Nephron progenitor cell (in vitro differentiated cells): ENCODE data around the gene PDZD2.

Source experiments
- DNase-seq: peaks from one replicate; pipeline ENCODE4 v3.0.0; 2021
- H3K27ac Mint-ChIP-seq: 2 replicates; pipeline ENCODE4 v1.8.0; 2021; ENCODE audit warnings: mild to moderate bottlenecking, moderate library complexity, mixed read lengths
- H3K27me3 Mint-ChIP-seq: 2 replicates; pipeline ENCODE4 v1.8.0; 2021; ENCODE audit warnings: mild to moderate bottlenecking, low read depth, mixed read lengths; ENCODE audit not compliant: poor library complexity
- H3K36me3 Mint-ChIP-seq: 2 replicates; pipeline ENCODE4 v1.8.0; 2021; ENCODE audit warnings: low read depth, mixed read lengths
- H3K4me1 Mint-ChIP-seq: 2 replicates; pipeline ENCODE4 v1.8.0; 2021; ENCODE audit warnings: mixed read lengths
- H3K4me3 Mint-ChIP-seq: 2 replicates; pipeline ENCODE4 v1.8.0; 2021; ENCODE audit warnings: mild to moderate bottlenecking, moderate library complexity, mixed read lengths
- H3K9me3 Mint-ChIP-seq: 2 replicates; pipeline ENCODE4 v1.8.0; 2021; ENCODE audit warnings: mild to moderate bottlenecking, moderate library complexity, mixed read lengths
- TF ChIP-seq, protein P1 (sequence below): fragments of 200-600 bp; sonication (generic); IDR thresholded peaks from 2 replicates; pipeline ENCODE4 v1.5.0; 2021; ENCODE audit warnings: antibody characterized with exemption

Gene PDZD2

DNA sequence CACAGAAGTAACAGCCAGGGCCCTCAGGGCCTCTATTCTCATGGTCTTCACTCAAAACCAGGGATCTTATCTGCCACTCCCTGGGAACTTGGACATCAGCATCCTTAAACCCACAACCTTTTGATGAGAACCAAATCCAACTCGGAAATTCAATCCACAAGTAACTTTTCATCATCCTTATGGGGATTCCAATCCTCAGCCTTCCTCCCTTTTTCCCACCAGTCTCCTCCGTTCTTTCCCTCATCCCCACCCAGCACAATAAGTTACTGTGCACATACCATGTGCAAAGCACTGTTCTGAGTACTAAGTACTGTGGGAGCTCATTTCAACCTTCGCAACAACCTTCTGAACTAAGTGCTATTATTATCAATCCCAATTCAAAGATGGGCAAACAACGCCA is 518.1 kb downstream of the PDZD2 start:
- H3K4me1 Mint-ChIP-seq, result no peaks in the 10 kb centered on the region
- peaks cover 17% of the 10 kb centered on the region for H3K9me3 Mint-ChIP-seq
- H3K27ac Mint-ChIP-seq, result no peak overlapping the region
- peaks cover 39% of the 10 kb centered on the region for H3K36me3 Mint-ChIP-seq
- DNase-seq, result no peak
- H3K27me3 Mint-ChIP-seq, result no peaks in the 10 kb centered on the region
- TF ChIP-seq, protein P1, sequence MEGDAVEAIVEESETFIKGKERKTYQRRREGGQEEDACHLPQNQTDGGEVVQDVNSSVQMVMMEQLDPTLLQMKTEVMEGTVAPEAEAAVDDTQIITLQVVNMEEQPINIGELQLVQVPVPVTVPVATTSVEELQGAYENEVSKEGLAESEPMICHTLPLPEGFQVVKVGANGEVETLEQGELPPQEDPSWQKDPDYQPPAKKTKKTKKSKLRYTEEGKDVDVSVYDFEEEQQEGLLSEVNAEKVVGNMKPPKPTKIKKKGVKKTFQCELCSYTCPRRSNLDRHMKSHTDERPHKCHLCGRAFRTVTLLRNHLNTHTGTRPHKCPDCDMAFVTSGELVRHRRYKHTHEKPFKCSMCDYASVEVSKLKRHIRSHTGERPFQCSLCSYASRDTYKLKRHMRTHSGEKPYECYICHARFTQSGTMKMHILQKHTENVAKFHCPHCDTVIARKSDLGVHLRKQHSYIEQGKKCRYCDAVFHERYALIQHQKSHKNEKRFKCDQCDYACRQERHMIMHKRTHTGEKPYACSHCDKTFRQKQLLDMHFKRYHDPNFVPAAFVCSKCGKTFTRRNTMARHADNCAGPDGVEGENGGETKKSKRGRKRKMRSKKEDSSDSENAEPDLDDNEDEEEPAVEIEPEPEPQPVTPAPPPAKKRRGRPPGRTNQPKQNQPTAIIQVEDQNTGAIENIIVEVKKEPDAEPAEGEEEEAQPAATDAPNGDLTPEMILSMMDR, result no peak
- H3K4me3 Mint-ChIP-seq, result no peak overlapping the region

DNA sequence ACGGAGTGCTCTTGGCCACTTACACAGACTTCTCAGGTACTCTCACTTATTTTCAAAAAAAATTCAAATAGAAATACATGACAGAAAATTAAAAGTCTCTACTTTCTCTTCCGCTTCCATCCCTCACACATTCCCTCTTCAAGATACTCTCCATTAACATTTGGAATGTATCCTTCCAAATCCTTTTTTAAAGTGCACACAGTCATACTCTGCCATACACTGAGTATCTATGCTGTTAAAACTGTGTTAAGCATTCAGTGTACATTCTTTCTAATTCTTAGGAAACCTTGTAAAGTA is 519.7 kb downstream of the PDZD2 start:
- no peak for DNase-seq
- Mint-ChIP-seq H3K4me3 (no peak overlapping the region), H3K27me3 (no peaks in the 10 kb centered on the region), H3K27ac (no peak overlapping the region), H3K4me1 (no peaks in the 10 kb centered on the region), H3K36me3 (peaks cover 37% of the 10 kb centered on the region), H3K9me3 (peaks cover 13% of the 10 kb centered on the region)
- TF ChIP-seq, protein P1, result no peak

DNA sequence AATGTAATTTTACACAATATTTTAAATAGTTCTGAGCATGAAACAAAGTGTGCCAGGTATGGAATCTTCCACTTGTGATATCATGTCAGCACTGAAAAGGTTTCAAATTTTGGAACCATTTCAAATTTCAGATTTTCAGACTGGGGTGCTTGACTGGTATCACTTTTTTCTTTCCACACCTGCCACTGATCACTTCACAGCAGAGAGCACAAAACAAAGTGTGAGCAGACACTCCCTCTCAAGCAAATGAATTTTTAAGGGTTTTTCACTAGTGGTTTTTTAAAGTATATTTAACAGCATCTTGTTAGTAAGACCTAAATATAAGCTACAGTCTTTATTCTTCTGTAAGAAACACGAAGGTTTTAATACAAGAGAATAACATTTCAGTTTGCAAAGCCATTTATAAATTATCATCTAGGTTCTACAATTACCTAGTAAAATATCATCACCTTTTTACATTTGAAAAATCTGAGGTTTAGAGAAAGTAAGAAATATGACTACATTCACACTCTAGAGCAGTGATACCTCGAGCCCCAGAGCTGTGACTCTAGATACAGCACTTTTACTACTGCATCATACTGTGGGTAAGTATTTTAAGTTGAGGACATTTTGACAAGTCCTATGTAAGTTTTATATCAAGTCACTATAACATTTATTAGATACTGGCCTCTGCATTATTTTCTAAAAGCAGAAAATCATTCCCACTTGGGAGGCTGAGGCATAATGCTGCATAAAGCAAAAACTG is 520.6 kb downstream of the PDZD2 start:
- no peaks in the 10 kb centered on the region for H3K27me3 Mint-ChIP-seq
- no peak for DNase-seq
- peaks cover 17% of the 10 kb centered on the region for H3K9me3 Mint-ChIP-seq
- peaks cover 38% of the 10 kb centered on the region for H3K36me3 Mint-ChIP-seq
- TF ChIP-seq, protein P1, result no peak
- no peak overlapping the region for H3K4me3 Mint-ChIP-seq
- H3K27ac Mint-ChIP-seq, result no peak overlapping the region
- no peaks in the 10 kb centered on the region for H3K4me1 Mint-ChIP-seq

DNA sequence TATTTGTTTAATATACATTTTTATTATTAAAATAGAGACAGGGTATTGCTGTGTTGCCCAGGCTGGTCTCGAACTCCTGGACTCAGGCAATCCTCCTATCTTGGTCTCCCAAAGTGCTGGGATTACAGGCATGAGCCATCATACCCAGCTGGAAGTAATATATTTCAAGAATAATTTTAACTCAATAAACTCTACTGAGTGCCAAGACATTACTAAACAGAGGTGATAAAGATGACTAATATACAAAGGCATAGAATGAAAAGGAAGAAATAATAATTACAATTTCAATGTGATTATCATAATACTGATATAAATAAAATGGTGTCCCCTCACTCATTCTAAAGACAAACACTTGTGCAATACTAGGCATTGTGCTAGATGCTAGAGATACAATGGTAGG is 521.3 kb downstream of the PDZD2 start:
- Mint-ChIP-seq H3K4me1 (no peaks in the 10 kb centered on the region), H3K4me3 (no peak overlapping the region), H3K27me3 (no peaks in the 10 kb centered on the region), H3K9me3 (peaks cover 18% of the 10 kb centered on the region), H3K36me3 (peaks cover 39% of the 10 kb centered on the region), H3K27ac (no peak overlapping the region)
- DNase-seq, result no peak
- TF ChIP-seq, protein P1, result no peak
